ENCODE data around the gene ZNF675.
"Not testable (repeated sequence)": the region's sequence is repeated elsewhere in the genome, so short reads cannot be mapped to it uniquely, and the experiment has no call there.

Gene ZNF675

DNA sequence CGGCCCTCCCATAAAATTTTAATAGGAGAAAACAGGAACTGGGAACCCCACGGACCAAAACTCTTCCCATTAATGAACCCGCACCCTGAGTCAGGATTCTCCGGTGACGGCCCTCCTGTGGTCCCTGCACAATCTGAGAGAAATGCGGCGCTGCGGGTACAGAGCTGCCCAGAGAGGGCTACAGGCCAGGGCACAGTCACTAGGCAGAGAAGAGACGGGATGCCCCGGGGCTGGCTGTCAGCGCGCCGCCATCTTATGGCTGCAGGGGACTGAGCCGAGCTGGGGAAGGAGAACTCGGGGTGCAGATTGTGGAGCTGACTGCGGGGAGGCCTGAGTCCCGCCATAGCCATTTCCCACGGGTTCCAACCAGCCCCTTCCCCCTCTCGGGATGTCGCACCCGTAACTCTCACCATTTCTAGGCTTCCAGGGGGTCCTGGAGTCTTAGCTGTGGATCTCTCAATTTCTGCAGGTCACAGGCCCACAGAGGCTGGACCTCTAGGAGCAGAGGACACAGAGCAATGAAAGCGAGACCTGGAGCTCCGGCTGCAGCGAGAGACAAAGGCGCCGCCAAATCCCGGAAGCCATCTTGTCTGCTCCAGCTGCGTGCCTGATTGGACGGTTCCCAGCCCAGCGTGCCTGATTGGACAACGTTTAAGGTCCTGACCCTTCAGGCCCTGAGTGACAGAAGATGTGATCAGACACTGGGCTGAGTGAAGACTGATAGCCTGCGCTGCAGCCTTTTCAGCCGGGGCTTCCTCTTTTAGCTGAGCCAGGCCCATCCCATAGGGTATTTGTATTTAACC is at the start of gene ZNF675:
TSS of gene ZNF675 (minus strand) at position 592 of the 803 bp plus-strand sequence. CDS start at position 413, 179 bp downstream.
- Mint-ChIP-seq H3K27me3 (no peaks in the 10 kb centered on the region), H3K9me3 (peaks cover 4% of the 10 kb centered on the region), H3K36me3 (peaks cover 24% of the 10 kb centered on the region), H3K4me1 (peaks cover 36% of the 10 kb centered on the region), H3K4me3 (peak within 1 kb of the TSS; percentile 98), H3K27ac (peak within 1 kb of the TSS; percentile 100)
- peak; percentile 98 for ATAC-seq

DNA sequence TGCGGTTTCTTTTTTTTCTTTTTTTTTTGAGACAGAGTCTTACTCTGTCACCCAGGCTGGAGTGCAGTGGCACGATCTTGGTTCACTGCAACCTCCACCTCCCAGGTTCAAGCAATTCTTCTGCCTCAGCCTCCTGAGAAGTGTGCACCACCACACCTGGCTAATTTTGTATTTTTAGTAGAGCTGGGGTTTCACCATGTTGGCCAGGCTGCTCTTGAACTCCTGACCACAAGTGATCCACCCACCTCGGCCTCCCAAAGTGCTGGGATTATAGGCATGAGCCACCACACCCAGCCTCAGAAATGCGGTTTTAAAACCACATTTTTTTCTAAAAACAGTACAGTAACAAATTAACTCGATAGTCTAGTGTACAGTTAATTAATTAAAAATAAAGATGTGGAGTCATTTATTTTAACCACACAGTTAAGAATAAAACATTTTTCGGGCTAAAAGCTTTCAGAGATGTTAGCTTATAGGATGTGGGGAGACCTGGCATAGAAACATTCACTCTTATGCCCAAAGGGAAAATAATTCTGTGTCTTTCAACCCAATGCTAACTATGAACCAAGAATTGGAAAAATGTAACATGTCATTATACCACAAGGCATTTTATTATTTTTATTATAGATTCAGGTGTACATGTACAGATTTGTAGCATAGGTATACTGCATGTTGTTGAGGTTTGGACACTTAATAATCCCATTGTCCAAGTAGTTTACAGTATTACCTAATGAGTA is 43.9 kb upstream of the ZNF675 start:
- H3K4me1 Mint-ChIP-seq, H3K4me3 Mint-ChIP-seq, H3K27me3 Mint-ChIP-seq, H3K36me3 Mint-ChIP-seq, ATAC-seq, H3K27ac Mint-ChIP-seq: not testable (repeated sequence)
- H3K9me3 Mint-ChIP-seq: peaks cover 13% of the 10 kb centered on the region

DNA sequence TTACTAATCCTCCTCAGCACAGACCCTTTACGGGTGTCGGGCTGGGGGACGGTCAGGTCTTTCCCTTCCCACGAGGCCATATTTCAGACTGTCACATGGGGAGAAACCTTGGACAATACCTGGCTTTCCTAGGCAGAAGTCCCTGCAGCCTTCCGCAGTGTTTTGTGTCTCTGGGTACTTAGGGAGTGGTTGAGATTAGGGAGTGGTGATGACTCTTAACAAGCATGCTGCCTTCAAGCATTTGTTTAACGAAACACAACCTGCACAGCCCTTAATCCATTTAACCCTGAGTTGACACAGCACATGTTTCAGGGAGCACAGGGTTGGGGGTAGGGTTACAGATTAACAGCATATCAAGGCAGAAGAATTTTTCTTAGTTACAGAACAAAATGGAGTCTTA is 37.1 kb upstream of the ZNF675 start:
- H3K27me3 Mint-ChIP-seq, H3K27ac Mint-ChIP-seq, H3K36me3 Mint-ChIP-seq, H3K9me3 Mint-ChIP-seq, H3K4me1 Mint-ChIP-seq, H3K4me3 Mint-ChIP-seq, ATAC-seq: not testable (repeated sequence)

DNA sequence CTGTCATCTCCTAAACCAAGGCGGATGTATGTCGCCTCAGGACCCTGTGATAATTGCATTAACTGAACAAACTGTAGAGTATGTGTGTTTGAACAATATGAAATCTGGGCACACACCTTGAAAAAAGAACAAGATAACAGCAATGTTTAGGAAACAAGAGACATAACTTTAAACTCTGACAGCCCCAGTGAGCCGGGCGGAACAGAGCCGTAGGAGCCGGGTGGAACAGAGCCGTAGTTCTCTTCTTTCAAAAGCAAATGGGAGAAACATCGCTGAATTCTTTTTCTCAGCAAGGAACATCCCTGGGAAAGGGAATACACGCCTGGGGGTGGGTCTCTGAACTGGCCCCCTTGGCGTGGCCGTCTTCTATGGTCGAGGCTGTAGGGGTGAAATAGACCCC is 31.8 kb upstream of the ZNF675 start:
- H3K9me3 Mint-ChIP-seq: peaks cover 2% of the 10 kb centered on the region
- H3K4me3 Mint-ChIP-seq: no peak overlapping the region
- no peak overlapping the region for H3K27ac Mint-ChIP-seq

GRCh38 chr19:23716792-23717191 is 29.8 kb upstream of the ZNF675 start:
- H3K4me1 Mint-ChIP-seq: peaks cover 6% of the 10 kb centered on the region
- no peaks in the 10 kb centered on the region for H3K36me3 Mint-ChIP-seq
- no peak overlapping the region for H3K4me3 Mint-ChIP-seq
- H3K9me3 Mint-ChIP-seq: peaks cover 2% of the 10 kb centered on the region
- H3K27ac Mint-ChIP-seq: no peak overlapping the region
- peaks cover 15% of the 10 kb centered on the region for H3K27me3 Mint-ChIP-seq
- ATAC-seq: no peak

More for the DNA sequence above, 31.8 kb upstream of the ZNF675 start:
- ATAC-seq: no peak
- Mint-ChIP-seq H3K4me1 (peaks cover 6% of the 10 kb centered on the region), H3K27me3 (peaks cover 15% of the 10 kb centered on the region), H3K36me3 (no peaks in the 10 kb centered on the region)

GRCh38 chr19:23709347-23709746 is 22.3 kb upstream of the ZNF675 start:
- Mint-ChIP-seq H3K36me3 (no peaks in the 10 kb centered on the region), H3K4me3 (no peak overlapping the region), H3K9me3 (peaks cover 2% of the 10 kb centered on the region), H3K4me1 (no peaks in the 10 kb centered on the region), H3K27ac (no peak overlapping the region), H3K27me3 (no peaks in the 10 kb centered on the region)
- no peak for ATAC-seq

DNA sequence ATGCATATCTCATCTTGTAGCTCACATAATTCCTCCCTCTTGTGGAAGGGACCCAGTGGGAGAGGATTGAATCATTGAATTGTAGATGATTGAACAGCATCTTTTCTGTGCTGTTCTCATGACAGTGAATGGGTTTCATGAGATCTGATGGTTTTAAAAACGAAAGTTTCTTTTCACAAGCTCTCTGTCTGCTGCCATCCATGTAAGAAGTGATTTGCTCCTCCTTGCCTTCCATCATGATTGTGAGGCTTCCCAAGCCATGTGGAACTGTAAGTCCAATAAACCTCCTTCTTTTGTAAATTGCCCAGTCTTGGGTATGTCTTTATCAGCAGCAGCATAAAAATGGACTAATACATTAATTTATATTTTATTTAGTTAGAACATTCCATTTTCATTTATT is 19.6 kb upstream of the ZNF675 start:
- no peaks in the 10 kb centered on the region for H3K4me1 Mint-ChIP-seq
- H3K36me3 Mint-ChIP-seq: no peaks in the 10 kb centered on the region
- no peak overlapping the region for H3K4me3 Mint-ChIP-seq
- H3K27me3 Mint-ChIP-seq: peaks cover 9% of the 10 kb centered on the region
- no peak for ATAC-seq
- H3K9me3 Mint-ChIP-seq: peaks cover 2% of the 10 kb centered on the region
- H3K27ac Mint-ChIP-seq: no peak overlapping the region

DNA sequence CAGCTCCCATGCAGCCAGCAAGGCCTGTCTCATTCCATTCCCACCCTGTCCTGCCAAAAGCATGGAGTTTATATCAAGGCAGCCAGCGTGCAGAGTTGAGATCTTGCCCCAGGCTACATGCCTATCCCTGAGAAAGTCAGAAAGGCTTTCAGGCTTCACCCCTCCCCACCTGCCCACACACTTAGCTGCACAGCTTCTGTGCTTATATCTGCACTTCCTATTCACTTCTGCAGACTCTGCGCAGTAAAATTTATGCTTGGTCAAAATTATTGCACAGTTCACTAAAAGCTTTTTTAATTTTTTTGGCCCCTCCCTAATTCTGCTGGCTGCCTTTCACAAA is 12.5 kb upstream of the ZNF675 start:
- peaks cover 5% of the 10 kb centered on the region for H3K9me3 Mint-ChIP-seq
- H3K4me1 Mint-ChIP-seq: no peaks in the 10 kb centered on the region
- no peak for ATAC-seq
- no peaks in the 10 kb centered on the region for H3K36me3 Mint-ChIP-seq
- peaks cover 9% of the 10 kb centered on the region for H3K27me3 Mint-ChIP-seq
- H3K4me3 Mint-ChIP-seq: no peak overlapping the region
- H3K27ac Mint-ChIP-seq: no peak overlapping the region

- Mint-ChIP-seq H3K27ac (no peak overlapping the region), H3K4me1 (no peaks in the 10 kb centered on the region), H3K9me3 (peaks cover 5% of the 10 kb centered on the region), H3K27me3 (peaks cover 9% of the 10 kb centered on the region), H3K36me3 (no peaks in the 10 kb centered on the region), H3K4me3 (no peak overlapping the region)
- ATAC-seq: no peak
These were observed 11.9 kb upstream of the ZNF675 start for GRCh38 chr19:23698711-23699520.

- H3K4me1 Mint-ChIP-seq, H3K4me3 Mint-ChIP-seq, H3K36me3 Mint-ChIP-seq, H3K27ac Mint-ChIP-seq, H3K27me3 Mint-ChIP-seq, H3K9me3 Mint-ChIP-seq, ATAC-seq: not testable (repeated sequence)
These were observed 5.9 kb upstream of the ZNF675 start for GRCh38 chr19:23692937-23693336.

GRCh38 chr19:23673132-23673531 is 13.9 kb downstream of the ZNF675 start:
- peaks cover 31% of the 10 kb centered on the region for H3K4me1 Mint-ChIP-seq
- peaks cover 2% of the 10 kb centered on the region for H3K9me3 Mint-ChIP-seq
- ATAC-seq: no peak
- peaks cover 88% of the 10 kb centered on the region for H3K36me3 Mint-ChIP-seq
- no peaks in the 10 kb centered on the region for H3K27me3 Mint-ChIP-seq
- no peak overlapping the region for H3K4me3 Mint-ChIP-seq
- H3K27ac Mint-ChIP-seq: no peak overlapping the region

DNA sequence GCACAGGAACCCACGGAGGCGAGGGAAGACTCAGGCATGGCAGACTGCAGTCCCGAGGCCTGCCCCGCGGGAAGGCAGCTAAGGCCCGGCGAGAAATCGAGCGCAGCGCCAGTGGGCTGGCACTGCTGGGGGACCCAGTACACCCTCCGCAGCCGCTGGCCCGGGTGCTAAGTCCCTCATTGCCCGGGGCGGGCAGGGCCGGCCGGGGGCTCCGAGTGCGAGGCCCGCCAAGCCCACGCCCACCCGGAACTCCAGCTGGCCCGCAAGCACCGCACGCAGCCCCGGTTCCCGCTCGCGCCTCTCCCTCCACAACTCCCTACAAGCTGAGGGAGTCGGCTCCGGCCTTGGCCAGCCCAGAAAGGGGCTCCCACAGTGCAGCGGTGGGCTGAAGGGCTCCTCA is 18.4 kb downstream of the ZNF675 start:
- Mint-ChIP-seq H3K4me1 (peaks cover 15% of the 10 kb centered on the region), H3K36me3 (peaks cover 84% of the 10 kb centered on the region)
- H3K9me3 Mint-ChIP-seq, H3K27ac Mint-ChIP-seq, ATAC-seq, H3K4me3 Mint-ChIP-seq, H3K27me3 Mint-ChIP-seq: not testable (repeated sequence)

DNA sequence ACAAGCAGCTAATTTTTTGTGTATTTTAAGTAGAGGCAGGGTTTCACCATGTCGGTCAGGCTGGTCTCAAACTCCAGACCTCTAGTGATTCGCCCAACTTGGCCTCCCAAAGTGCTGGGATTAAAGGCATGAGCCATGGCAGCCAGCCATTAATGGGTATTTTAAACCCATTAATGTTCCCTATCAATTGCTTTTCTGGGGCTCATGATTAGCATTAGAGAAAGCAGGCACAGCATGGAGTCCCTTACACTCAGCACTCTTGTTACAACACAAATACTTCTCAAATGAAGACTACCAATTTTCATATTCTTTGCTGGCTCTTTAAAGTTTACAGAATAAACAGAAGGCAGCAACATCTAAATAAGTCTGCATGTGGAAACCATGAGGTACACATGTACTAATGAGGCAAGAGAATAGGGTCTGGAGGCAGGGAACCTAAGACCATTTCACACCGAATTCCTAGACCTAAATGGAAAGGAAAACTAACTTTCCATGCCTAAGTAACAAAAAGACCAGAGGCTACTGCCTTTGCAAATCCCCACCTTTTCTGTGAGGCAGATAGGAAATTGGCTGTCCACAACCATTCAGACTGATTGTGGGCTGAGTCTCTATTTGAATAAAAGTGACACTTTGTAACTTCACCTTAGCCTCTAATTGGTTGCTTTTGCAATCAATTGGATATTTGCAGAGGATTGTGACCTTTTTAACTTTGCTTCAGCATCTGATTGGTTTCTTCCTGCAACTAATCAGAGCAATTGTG is 21.2 kb downstream of the ZNF675 start:
- no peak overlapping the region for H3K4me3 Mint-ChIP-seq
- no peak for ATAC-seq
- peaks cover 14% of the 10 kb centered on the region for H3K9me3 Mint-ChIP-seq
- no peaks in the 10 kb centered on the region for H3K27me3 Mint-ChIP-seq
- H3K27ac Mint-ChIP-seq: no peak overlapping the region
- peaks cover 2% of the 10 kb centered on the region for H3K4me1 Mint-ChIP-seq
- peaks cover 85% of the 10 kb centered on the region for H3K36me3 Mint-ChIP-seq

DNA sequence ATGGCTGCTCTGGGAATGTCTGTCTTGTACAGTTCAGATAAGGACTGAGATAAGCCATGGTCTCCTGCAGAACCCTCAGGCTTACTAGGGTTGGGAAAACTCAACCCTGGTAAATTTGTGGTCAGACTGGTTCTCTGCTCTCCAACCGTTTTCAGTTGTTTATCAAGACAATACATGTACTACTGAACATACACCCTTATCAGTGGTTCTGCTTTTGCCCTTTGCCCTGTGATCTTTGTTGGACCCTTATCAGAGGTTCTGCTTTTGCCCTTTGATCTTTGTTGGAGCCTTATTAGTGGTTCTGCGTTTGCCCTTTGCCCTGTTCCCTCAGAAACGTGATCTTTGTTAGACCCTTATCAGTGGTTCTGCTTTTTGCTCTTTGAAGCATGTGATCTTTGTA is 37.2 kb downstream of the ZNF675 start:
- not testable (repeated sequence) for H3K27ac Mint-ChIP-seq, ATAC-seq, H3K4me3 Mint-ChIP-seq, H3K27me3 Mint-ChIP-seq, H3K4me1 Mint-ChIP-seq
- Mint-ChIP-seq H3K9me3 (peaks cover 18% of the 10 kb centered on the region), H3K36me3 (peaks cover 25% of the 10 kb centered on the region)

Measured in stimulated activated memory B cell treated with anti-CD40 and anti-IgM and Interleukin-4, amounts not matched to agents 10 μg/mL and 1 μg/mL and 100 μg/mL, for 72 hours (primary cell).